IMR-90 (cell line): Measurements from ENCODE around the gene FNIP2.

Experiments used
- CEBPB ChIP-seq: IDR thresholded peaks from 2 replicates; pipeline ENCODE4 v1.6.1; 2012; ENCODE audit warnings: low read depth, low read length, improper control_type of control experiment
- CTCF ChIP-seq: conservative IDR thresholded peaks from 2 replicates; pipeline ENCODE4 v1.5.1; 2012; ENCODE audit warnings: mild to moderate bottlenecking, low read depth, low read length, improper control_type of control experiment
- FOS ChIP-seq: fragments of 150-350 bp; IDR thresholded peaks from 2 replicates; pipeline ENCODE4 v1.6.1; 2016; ENCODE audit warnings: low read depth, low read length
- POLR2A ChIP-seq: IDR thresholded peaks from 2 replicates; pipeline ENCODE4 v1.6.1; 2012; ENCODE audit warnings: mild to moderate bottlenecking, low read depth, low read length
- RAD21 ChIP-seq: IDR thresholded peaks from 2 replicates; pipeline ENCODE4 v1.6.1; 2012; ENCODE audit warnings: low read length, improper control_type of control experiment
- USF2 ChIP-seq: fragments of 150-350 bp; IDR thresholded peaks from 2 replicates; pipeline ENCODE4 v1.6.1; 2017; ENCODE audit warnings: mild to moderate bottlenecking, antibody characterized with exemption, low read length, low read depth

DNA sequence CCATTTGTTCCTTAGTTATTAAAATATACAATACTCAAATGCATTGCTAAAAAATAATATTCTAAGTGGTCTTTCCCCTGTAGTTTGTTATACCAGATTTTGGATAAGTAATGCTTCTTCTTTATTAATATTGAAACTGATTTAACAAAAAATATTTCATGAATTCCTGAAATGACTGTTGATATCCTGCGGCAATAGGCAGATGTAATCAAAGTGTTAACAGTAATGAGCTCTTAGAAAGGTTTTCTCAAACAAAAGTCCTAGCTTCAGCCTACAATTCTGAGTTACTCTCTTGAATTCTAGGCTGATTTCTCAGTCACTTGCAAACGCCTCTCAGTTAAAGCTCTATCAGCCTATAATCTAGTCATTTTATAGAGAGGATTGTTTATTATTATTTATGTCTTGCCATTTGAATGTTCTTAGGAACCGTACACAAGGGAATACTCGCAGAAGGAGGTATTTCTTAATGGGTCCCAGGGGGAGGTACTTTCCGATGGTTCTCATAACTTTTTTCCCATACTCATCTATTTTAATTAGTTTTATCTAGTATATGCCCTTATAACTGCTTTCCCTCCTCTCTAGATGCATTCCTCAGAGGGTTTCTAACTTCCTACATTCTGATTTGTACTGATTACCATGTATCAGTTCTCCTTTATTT is 96.8 kb downstream of the FNIP2 start:
- TF ChIP-seq CTCF (no peak), POLR2A (no peak), USF2 (no peak), FOS (no peak), CEBPB (no peak), RAD21 (no peak)
